Neural progenitor cell (in vitro differentiated cells): ENCODE data around the gene TNS3.

Experiments
- CTCF ChIP-seq: fragments of 200-600 bp; sonication (generic); IDR thresholded peaks from 2 replicates; pipeline ENCODE4 v1.5.1; 2017; ENCODE audit warnings: antibody characterized with exemption, mild to moderate bottlenecking
- EZH2 ChIP-seq: fragments of 200-600 bp; sonication (generic); IDR thresholded peaks from 2 replicates; pipeline ENCODE4 v1.6.1; 2017; ENCODE audit warnings: antibody characterized with exemption, mild to moderate bottlenecking, moderate library complexity
- EZH2phosphoT487 ChIP-seq: fragments of 200-600 bp; sonication (generic); IDR thresholded peaks from 2 replicates; pipeline ENCODE4 v1.6.1; 2017; ENCODE audit warnings: antibody characterized with exemption

GRCh38 chr7:47298636-47299035 lies 283.3 kb downstream of the TNS3 start:
- no peak for TF ChIP-seq CTCF
- no peak for TF ChIP-seq EZH2
- TF ChIP-seq EZH2phosphoT487 = no peak
